Head of caudate nucleus (tissue), 42 donors: ENCODE data around the gene HMGXB4.

ENCODE experiments used
- DNase-seq, 42 donors: peaks; one replicate each; pipeline versions ENCODE4 v3.0.0 to v3.0.0-alpha.2; 2020 to 2021; ENCODE audit warnings: mixed read lengths in 7 of 42
- intact Hi-C: fragments of 100-400 bp; cut with DNase I; formaldehyde crosslinking; loops from one replicate; pipeline ENCODE4 v1.15.0; 2022

Gene HMGXB4

DNA sequence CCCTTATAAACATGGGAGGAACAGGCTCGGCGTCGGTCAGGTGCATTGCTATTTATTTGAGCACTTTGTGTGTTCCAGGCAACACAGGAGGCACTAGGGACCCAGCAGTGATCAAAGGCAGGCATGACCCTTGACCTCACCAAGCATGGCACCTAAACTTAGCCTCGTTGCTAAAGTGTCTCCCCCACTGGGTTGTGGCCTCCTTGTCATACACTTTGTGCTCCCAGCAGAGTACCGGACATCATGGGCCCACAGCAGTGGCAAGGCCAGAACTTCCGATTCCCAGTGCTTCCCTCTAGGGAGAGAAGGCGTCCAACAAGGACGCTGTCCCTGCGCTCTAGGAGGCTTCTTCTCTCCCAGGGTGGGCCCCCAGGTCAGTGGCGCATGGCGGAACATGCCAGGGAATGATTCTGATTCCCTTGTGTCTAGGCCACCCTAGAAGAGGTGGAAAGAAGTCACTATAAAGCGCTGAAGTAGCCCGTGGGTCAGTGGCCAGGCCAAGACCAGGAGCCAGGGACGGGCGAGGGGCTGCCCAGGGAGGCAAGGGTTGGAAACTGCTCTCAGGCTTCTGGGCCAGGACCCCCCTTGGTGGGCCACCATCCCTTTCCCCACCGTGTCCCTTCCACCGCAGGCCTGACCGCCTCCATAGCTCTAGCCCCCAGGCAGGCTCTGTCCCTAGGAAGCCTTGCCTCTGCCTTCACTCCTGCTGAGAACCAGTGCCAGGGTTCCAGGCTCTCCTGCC lies 62.1 kb downstream of the HMGXB4 start:
- intact Hi-C loops = no loop called here
- DNase-seq = no peak

DNA sequence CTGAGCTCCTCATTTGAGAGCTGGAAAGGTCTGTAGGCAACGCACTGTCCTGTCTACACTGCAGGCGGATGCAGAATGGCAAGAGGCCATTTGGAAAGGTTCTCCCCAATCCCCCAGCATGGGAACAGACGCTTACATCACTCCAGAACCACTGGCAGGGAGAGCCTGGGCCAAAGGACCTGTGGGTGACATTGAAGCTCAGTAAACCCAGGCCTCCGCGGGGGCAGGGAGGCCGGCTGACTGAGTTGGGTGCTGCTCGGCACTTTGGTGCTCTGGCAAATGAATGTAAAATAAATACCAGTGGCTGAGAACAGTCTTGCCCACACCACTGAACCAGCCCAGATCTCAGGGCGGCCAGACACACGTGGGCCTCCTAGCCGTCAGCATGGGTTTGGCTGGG lies 64.8 kb downstream of the HMGXB4 start:
- no peak for DNase-seq
- intact Hi-C loops = no loop called here

- intact Hi-C loops = no loop called here
- no peak for DNase-seq
Observed at GRCh38 chr22:35322893-35323292, 65.6 kb downstream of the HMGXB4 start.

DNA sequence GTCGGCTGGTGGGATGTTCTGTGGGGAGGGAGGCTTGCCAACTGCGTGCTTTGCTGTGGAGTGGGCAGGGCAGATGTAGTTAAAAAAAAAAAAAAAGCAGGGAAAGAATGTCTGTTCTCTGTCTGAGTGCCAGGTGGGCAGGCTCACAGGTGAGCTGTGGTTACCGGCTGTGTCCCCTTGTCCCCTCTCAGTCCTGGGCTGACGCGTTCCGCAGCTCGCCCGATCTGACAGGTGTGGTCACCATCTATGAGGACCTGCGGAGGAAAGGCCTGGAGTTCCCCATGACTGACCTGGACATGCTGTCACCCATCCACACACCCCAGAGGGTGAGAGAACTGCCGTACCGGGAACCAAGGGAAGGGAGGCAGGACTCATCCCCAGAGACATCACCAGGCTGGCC lies 66.0 kb downstream of the HMGXB4 start:
- no peak for DNase-seq
- intact Hi-C loops = no loop called here

DNA sequence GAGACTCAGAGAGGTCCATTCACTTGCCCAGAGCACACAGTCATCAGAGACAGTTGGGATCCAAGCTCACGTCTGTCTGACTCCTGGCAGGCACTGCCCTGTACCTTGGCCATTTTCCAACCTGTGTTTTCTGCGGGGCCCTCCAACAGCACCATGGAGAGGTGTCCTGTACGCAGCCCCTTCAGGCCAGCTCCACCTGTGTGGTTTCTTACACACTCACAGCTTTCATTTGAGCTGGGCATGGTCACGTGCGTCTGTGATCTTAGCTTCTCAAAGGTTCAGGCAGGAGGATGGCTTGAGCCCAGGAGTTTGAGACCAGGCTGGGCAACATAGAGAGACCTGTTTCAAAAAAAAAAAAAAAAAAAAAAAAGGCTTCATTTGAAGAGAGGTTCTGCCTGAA lies 66.8 kb downstream of the HMGXB4 start:
- intact Hi-C loops = no loop called here
- DNase-seq = no peak

DNA sequence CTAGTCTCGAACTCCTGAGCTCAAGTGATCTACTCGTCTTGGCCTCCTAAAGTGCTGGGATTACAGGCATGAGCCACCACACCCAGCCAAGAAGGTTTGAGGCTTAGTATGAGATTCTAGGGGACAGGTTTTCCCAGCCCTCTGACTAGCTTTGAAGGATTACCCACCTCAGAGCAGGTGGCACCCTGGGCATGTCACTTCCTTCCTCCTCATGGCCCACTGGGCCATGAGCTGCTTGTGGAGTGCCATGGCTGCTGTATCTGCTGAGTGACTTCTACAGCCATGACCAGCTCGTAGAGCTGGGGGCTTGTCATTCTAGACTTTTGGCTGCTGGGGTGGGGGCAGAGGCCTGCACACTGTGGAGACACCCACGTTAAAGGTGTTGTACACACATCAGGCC lies 67.5 kb downstream of the HMGXB4 start:
- intact Hi-C loops = no loop called here
- no peak for DNase-seq

- intact Hi-C loops = no loop called here
- DNase-seq = no peak
Observed at GRCh38 chr22:35325209-35325608, 67.9 kb downstream of the HMGXB4 start.

DNA sequence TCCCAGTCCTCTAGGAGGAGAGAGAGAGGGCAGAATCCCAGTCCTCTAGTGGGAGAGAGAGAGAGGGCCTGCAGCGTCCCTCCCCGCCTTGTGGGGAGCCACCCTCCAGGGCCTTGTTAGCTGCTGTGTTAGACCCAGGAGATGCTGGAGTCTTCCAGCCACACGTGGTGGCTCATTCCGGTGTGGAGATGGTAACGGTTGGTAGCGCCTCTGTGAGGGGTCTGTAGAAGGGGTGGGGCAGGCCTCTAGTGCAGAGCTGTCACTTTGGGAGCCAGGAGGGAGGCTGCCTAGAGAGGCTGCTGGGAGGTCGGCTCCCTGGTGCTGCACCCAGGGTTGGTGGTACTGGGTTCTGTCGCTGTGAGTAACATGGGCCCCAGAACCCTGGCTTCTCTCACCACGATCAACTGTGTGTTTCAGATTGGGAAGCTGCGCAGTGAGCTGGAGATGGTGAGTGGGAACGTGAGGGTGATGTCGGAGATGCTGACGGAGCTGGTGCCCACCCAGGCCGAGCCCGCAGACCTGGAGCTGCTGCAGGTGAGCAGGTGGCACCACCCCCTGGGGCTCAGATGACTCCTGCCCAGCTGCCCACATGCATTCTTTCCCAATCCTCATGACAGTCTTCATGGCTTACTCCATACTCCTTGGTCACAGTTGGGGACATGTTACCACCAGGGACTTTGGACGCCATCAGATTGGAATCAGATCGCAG lies 69.7 kb downstream of the HMGXB4 start:
- intact Hi-C loops = no loop called here
- DNase-seq = no peak

- intact Hi-C loops = no loop called here
- DNase-seq = no peak
Observed at GRCh38 chr22:35327690-35328471, 70.6 kb downstream of the HMGXB4 start.

DNA sequence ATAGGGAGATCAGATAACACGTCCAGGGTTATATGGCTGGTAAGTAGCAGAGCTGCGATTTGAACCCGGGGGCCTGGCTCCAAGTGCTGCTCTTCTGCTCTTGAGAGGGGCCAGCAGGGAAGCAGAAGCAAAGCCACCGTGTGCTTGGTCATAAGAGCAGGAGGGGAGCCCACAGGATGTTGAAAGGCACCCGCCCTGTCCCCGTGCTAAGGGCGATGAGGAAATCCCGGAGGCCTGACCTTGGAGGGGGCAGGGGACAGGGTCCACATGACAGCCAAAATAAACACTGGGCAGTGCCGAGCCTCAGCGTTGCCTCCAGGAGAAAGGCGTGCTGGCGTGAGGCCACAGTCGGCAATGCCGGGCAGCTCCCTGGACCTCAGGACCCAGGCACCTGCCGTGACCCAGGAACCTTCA lies 71.2 kb downstream of the HMGXB4 start:
- DNase-seq = no peak
- intact Hi-C loops = no loop called here

DNA sequence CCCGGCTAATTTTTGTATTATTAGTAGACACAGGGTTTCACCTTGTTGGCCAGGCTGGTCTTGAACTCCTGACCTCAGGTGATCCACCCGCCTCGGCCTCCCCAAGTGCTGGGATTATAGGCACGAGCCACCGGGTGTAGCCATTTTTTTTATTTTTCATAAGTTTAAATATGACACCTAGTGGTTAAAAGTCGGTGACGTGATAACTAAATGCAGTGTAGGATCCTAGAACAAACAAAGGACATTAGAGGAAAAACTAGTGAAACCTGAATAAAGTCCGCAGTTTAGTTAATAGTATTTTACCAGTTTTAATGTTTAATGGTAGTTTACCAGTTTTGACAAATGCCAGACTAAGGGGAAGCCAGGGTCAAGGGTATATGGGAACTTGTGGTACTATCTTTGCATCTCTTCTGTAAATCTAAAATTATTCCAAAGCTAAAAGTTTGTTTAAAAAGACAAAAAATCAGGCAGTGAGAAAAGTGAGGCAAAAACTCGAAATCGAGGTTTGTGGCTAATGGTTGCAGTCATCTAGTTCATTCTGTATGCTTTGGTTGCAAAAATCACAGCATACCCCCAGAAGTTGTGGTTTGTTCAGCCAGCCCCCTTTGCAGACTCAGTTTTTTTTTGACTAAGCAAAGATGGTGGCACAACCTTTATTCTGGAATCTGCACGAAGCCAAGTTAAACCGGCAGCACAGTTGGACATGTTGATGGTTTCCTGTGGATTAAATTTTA lies 72.0 kb downstream of the HMGXB4 start:
- intact Hi-C loops = no loop called here
- DNase-seq = no peak

DNA sequence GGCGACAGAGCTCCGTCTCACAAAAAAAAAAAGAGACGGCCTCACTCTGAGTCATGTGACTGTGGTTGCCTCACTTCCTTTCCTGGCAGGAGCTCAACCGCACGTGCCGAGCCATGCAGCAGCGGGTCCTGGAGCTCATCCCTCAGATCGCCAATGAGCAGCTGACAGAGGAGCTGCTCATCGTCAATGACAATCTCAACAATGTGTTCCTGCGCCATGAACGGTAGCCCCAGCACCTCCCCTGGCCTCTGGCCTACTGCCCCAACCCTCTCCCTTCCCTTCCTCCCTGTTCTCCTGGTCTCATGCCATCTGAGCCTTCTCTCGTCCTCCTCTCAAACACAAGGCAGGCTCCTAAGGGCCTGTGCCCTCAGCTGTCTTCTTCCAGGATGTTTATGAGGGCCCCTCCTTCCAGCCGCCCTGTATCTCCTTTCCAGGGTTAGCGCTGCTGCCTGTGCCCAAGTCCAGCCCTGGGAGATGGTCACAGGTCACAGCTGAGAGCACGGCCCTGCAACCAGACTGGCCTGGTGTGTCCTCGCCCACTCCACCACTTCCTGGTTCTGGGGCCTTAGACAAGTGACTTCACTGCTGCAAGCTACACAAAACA lies 73.1 kb downstream of the HMGXB4 start:
- DNase-seq = peak in 16 of 42 donors; percentile 22 to 65 (median 41)
- intact Hi-C loops = no loop called here

GRCh38 chr22:35332278-35332677 lies 75.0 kb downstream of the HMGXB4 start:
- DNase-seq = no peak
- intact Hi-C loops = no loop called here

- intact Hi-C loops = no loop called here
- DNase-seq = no peak
Observed at GRCh38 chr22:35333220-35333619, 75.9 kb downstream of the HMGXB4 start.

GRCh38 chr22:35334004-35334403 lies 76.7 kb downstream of the HMGXB4 start:
- intact Hi-C loops = no loop called here
- DNase-seq = no peak

DNA sequence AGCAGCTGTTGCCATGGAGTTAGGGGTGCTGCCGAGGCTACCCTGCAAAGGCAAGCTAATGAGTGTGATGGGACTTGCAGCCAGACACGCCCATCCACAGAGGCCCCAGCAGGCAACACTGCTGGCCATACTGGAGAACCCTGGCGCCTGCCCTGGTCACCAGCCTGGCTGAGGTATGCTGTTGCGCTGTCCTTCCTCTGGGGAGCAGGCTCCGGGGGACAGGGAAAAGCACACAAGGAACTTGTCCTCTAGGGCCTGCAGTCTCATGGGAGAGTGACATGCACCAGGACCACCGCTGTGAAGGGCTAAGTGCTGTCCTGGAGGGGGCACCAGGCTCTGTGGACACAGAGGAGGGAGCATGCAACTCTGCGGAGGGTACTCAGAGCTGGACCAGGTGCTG lies 78.2 kb downstream of the HMGXB4 start:
- no peak for DNase-seq
- intact Hi-C loops = no loop called here

GRCh38 chr22:35335936-35336781 lies 78.9 kb downstream of the HMGXB4 start:
- intact Hi-C loops = no loop called here
- DNase-seq = no peak

- no peak for DNase-seq
- intact Hi-C loops = no loop called here
Observed at GRCh38 chr22:35337932-35338331, 80.6 kb downstream of the HMGXB4 start.
